K562 (cell line): ENCODE measurements around the gene U2AF1L4. TPM values are rescaled to one million over a fixed set of nuclear protein-coding genes. Genes with fewer than 3 reads are reported as not detected.

Experiments used
- ARID3A ChIP-seq: IDR thresholded peaks from 2 replicates; pipeline ENCODE4 v1.6.1; 2012; ENCODE audit warnings: low read depth, low read length, improper control_type of control experiment, borderline replicate concordance
- MEIS2 ChIP-seq: fragments of 450-650 bp; IDR thresholded peaks from 2 replicates; pipeline ENCODE4 v1.6.1; 2014; ENCODE audit warnings: mild to moderate bottlenecking; ENCODE audit not compliant: partially characterized antibody
- MTA1 ChIP-seq: fragments of 450-650 bp; IDR thresholded peaks from 2 replicates; pipeline ENCODE4 v1.6.1; 2017; ENCODE audit warnings: borderline replicate concordance
- NFE2L1 ChIP-seq: fragments of 450-650 bp; IDR thresholded peaks from 2 replicates; pipeline ENCODE4 v1.6.1; 2016; ENCODE audit warnings: missing genetic modification characterization, low read depth, mild to moderate bottlenecking, missing compliant biosample characterization, moderate library complexity, borderline replicate concordance
- NR2F6 ChIP-seq: fragments of 450-650 bp; formaldehyde crosslinking; IDR thresholded peaks from 2 replicates; pipeline ENCODE4 v1.4.0; 2020; ENCODE audit warnings: mild to moderate bottlenecking
- TEAD1 ChIP-seq, 2 experiments: fragments of 450-650 bp in 1 of 2; sonication (generic) in 1 of 2; formaldehyde crosslinking; IDR thresholded peaks; 2 replicates each; pipeline versions ENCODE4 v1.4.0 to v1.8.0; 2020 to 2022; ENCODE audit warnings: mild to moderate bottlenecking in 2 of 2, missing genetic modification reagents in 1 of 2
- TEAD4 ChIP-seq, 2 experiments: sonication (generic) in 1 of 2; formaldehyde crosslinking in 1 of 2; IDR thresholded peaks; 2 replicates each; pipeline versions ENCODE4 v1.6.1 to v1.8.0; 2012 to 2022; ENCODE audit warnings: borderline replicate concordance in 1 of 2, inconsistent platforms in 1 of 2, low read length in 1 of 2, mild to moderate bottlenecking in 1 of 2, missing genetic modification reagents in 1 of 2
- ZMIZ1 ChIP-seq, 2 experiments: fragments of 150-350 bp in 1 of 2; IDR thresholded peaks; 2 replicates each; pipeline ENCODE4 v1.6.1; 2012 to 2016; ENCODE audit warnings: low read depth in 2 of 2, low read length in 2 of 2, mild to moderate bottlenecking in 1 of 2, moderate library complexity in 1 of 2
- ZNF146 ChIP-seq: IDR thresholded peaks from one replicate; pipeline ENCODE4 v1.6.1; 2018; ENCODE audit warnings: missing compliant biosample characterization; ENCODE audit not compliant: unreplicated experiment
- polyA plus RNA-seq, 8 experiments: library from polyadenylated mRNA; depleted of rRNA in 4 of 8; stranded (reverse) in 5 of 8; unstranded in 3 of 8; fragments of >200 nt; fragmentation: Nextera tagmentation in 2 of 8; fragmentation: Illumina TruSeq in 1 of 8; extraction: Ambion mirVana in 2 of 8; extraction: Trizol in 1 of 8; gene quantifications; 2 replicates each; pipeline versions ENCODE4 v1.2.1 to v1.2.3, GENCODE V29; 2011 to 2014; ENCODE audit warnings: inconsistent platforms in 1 of 8, missing spikeins in 1 of 8
- total RNA-seq, 7 experiments: library from RNA; depleted of rRNA in 6 of 7; stranded (reverse); fragments of >200 nt in 6 of 7; fragmentation: Illumina TruSeq in 2 of 7; extraction: Trizol in 2 of 7; gene quantifications; 2 replicates each; pipeline versions ENCODE4 v1.2.1 to v1.2.3, GENCODE V29; 2011 to 2021; ENCODE audit warnings: low replicate concordance in 1 of 7

Gene U2AF1L4
- total and polyA plus RNA-seq, 9 of the 15 experiments (the other 6 are each of a cell fraction or from before 2014, with no cell fraction given): 8.4 to 19.5 (median 12.6) TPM

- TF ChIP-seq ZMIZ1 (IDR thresholded peaks at IDR 0.05; ENCODE audit: low read depth in 2 of 2, low read length in 2 of 2) (no peak), ZNF146 (no peak), ARID3A (no peak), TEAD1 (CRISPR knock-in tag; IDR thresholded peaks at IDR 0.05) (no peak), TEAD4 (IDR thresholded peaks at IDR 0.05; ENCODE audit: low read length) (no peak), TEAD4 (CRISPR knock-in tag; IDR thresholded peaks at IDR 0.05; ENCODE audit: borderline replicate concordance) (no peak), NFE2L1 (tag) (no peak), NR2F6 (CRISPR knock-in tag) (no peak), MEIS2 (no peak), MTA1 (no peak)
These were observed 9.3 kb upstream of the U2AF1L4 start (continued) for GRCh38 chr19:35754370-35755130.
